Measurements from ENCODE around the gene KRT73. TPM values are rescaled to one million over a fixed set of nuclear protein-coding genes. Genes with fewer than 3 reads are reported as not detected.
"Not testable (repeated sequence)": the region's sequence is repeated elsewhere in the genome, so short reads cannot be mapped to it uniquely, and the experiment has no call there.

The KRT73 gene
- total RNA-seq, 1 experiment from 2014 or later: not detected

DNA sequence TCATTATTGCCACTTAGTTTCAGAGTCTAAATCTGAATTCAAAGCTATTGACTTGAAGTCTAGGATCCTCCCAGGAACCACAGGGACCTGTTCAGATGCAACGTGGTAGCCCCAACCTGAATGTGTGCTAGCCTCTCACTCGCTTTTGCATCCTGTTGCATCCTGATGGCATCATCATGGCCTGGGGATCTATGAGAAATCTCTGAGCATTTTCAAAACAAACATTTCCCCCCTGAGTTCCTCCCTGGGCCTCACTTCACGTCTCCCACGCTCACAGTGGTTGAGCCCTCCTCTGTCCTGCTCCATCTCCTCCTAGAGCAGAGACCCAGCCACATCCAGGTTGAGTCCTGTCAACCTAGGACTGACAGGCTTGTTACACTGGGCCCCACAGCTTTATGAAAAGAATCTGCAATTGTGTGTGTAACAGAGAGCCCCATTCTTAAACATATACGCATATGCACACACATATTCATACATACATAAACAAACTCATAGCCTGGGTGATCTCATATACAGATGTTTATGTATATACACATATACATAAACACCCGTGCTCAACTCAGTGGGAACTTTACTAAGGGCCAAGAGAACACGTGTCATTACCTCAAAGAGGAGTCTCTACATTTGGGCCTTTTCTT, 11.7 kb downstream of the KRT73 start:
- DNase-seq (ENCODE audit: low spot score): no peak
- in situ Hi-C loops (cut with HindIII; ENCODE audit: low sequenced_read_pairs): no loop called here

GRCh38 chr12:52606096-52606495, 12.3 kb downstream of the KRT73 start:
- in situ Hi-C loops (cut with HindIII; ENCODE audit: low sequenced_read_pairs): no loop called here

DNA sequence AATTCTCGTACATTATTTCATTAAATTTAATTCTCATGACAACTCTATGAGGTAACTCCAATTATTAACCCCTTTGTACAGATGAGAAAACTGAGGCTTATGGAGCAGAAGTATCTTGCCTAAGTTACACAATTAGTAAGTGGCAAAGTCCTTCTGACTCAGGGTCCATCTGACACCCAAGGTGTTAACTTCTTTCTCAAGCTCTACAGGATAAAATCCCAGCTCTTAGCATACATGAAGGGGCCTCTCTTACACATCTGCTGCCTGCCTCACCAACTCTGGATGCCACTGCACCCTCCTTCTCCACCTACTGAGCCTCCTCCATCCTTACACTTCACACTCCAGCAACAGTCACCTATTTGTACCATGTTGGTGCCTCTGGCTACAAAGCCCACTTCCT, 12.8 kb downstream of the KRT73 start:
- in situ Hi-C loops (cut with HindIII; ENCODE audit: low sequenced_read_pairs): no loop called here

More at GRCh38 chr12:52606096-52606495, 12.3 kb downstream of the KRT73 start:
- DNase-seq (ENCODE audit: low spot score): no peak

DNA sequence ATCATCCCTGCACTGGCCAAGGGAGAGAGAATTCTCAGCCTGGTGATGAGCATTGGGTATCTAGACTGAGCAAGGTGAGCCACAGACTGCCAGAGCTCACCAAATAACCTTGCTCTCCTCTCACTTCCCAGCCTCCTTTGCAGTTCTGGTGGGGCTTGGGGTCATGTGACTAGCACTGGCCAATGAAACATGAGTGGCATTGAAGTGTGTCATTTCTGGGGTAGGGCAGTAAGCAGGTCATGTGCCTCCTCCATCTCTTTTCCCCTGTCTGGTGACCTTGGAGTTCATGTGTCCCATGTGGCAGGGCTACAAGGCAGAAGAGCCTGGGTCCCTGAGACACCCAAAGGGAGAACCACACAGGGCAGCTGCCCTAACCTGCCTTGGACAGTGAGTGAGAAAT, 13.5 kb downstream of the KRT73 start:
- in situ Hi-C loops (cut with HindIII; ENCODE audit: low sequenced_read_pairs): no loop called here
- DNase-seq (ENCODE audit: low spot score): no peak

More for the DNA sequence above, 12.8 kb downstream of the KRT73 start:
- no peak for DNase-seq (ENCODE audit: low spot score)

DNA sequence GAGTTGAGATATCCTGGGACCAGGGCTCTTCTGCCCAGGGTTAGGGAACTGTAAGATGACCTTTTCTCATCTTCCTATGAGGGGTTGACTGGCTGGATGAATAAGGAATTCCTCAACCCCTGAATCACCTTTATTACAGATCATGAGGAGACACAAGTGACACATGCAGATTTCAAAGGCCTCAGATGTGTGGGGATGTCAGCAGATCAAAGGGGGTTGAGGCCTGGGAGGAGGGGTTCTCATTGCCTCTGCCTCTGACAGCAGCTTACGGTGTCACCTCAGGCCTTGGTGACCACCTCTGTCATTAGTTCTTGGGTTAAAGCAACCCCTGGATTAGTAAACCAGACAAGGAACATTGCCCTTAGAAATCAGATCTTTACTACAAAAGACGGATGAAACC, 15.0 kb downstream of the KRT73 start:
- DNase-seq (ENCODE audit: low spot score): no peak
- in situ Hi-C loops (cut with HindIII; ENCODE audit: low sequenced_read_pairs): no loop called here

- no peak for DNase-seq (ENCODE audit: low spot score)
- in situ Hi-C loops (cut with HindIII; ENCODE audit: low sequenced_read_pairs): no loop called here
These were observed 15.8 kb downstream of the KRT73 start for GRCh38 chr12:52602552-52602951.

- no peak for DNase-seq (ENCODE audit: low spot score)
- in situ Hi-C loops (cut with HindIII; ENCODE audit: low sequenced_read_pairs): no loop called here
These were observed 16.7 kb downstream of the KRT73 start for GRCh38 chr12:52601671-52602070.

- DNase-seq (ENCODE audit: low spot score): no peak
- in situ Hi-C loops (cut with HindIII; ENCODE audit: low sequenced_read_pairs): no loop called here
These were observed 17.3 kb downstream of the KRT73 start, which contains the start of gene KRT72 for GRCh38 chr12:52600941-52601481. Gene KRT72 (minus strand): TSS chr12:52601463. CDS start chr12:52601452, 11 bp downstream.

- in situ Hi-C loops (cut with HindIII; ENCODE audit: low sequenced_read_pairs): no loop called here
- no peak for DNase-seq (ENCODE audit: low spot score)
These were observed 17.9 kb downstream of the KRT73 start for GRCh38 chr12:52600475-52600874.

DNA sequence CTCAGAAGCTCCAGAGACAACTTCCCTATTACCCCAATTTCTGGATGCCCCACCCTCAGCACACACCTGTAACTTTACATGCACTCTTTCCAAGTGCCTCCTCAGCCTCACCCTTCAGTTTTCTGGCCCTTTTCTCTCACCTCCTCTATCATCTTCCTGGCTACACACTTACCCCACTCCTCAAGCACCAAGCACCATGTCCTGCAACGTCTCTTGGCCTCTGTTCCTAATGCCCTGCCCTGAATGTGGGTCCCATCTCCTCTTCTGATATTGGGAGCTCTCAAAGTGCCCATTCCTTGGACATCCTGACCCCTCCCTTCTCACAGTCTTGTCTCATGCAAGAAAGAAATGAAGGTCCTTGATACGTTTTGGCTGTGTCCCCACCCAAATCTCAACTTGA, 18.3 kb downstream of the KRT73 start:
- in situ Hi-C loops (cut with HindIII; ENCODE audit: low sequenced_read_pairs): no loop called here
- DNase-seq (ENCODE audit: low spot score): no peak

DNA sequence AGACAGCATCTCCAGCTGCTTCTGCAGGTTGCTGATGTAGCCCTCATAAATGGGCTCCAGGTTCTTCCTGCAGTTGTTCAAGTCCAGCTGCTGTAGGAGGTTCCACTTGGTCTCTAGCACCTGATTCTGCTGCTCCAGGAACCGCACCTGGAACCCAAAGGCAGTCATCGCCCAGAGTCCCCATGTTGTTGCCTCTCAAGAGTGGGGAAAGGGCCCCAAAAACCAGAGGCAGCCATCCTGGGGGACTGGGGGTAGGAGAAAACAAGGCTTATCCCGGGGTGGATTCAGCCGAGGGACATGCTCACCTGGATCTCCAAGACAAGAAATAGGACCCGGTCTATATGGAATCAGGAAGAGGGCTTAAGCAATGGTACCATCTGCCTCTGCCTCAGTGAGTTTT, 19.4 kb downstream of the KRT73 start:
- in situ Hi-C loops (cut with HindIII; ENCODE audit: low sequenced_read_pairs): no loop called here
- no peak for DNase-seq (ENCODE audit: low spot score)

GRCh38 chr12:52594237-52594636, 24.1 kb downstream of the KRT73 start:
- DNase-seq (ENCODE audit: low spot score); in situ Hi-C loops (cut with HindIII; ENCODE audit: low sequenced_read_pairs): not testable (repeated sequence)

DNA sequence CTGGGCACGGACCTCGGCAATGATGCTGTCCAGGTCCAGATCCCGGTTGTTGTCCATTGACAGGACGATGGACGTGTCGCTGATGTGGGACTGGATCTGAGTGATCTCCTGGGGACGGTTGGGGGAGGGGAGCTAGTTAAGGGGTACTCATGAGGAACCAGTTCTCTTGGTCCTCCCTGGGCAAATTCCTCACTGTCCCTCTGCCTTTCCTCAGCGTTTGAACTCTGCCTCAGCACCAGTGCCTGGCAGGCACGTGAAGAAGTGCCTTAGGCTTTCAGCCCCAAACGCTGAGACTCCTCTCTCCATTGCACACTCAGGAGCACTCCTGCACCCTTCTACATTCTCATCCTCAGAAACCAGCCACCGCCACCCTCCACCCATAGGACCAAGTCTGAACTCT, 26.8 kb downstream of the KRT73 start:
- DNase-seq (ENCODE audit: low spot score): no peak
- in situ Hi-C loops (cut with HindIII; ENCODE audit: low sequenced_read_pairs): no loop called here

DNA sequence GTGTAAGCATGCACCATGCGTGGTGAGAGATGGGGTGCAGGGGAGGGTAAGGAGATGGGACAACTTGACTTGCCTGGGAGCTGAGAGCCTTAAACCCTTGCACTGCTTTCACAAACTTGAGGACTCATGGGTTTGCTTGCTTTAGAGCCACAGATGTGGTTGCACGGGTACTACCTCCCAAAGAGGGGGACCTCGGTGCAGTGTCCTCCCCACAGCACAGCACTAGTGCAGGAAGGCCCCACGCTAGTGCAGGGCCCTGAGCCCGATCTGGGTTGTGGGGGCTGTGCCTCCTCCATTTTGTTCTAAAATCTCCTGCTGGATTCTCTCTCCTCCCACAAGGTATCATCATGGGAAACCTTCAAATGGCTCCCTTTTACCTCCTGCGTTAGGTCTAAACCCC, 28.3 kb downstream of the KRT73 start:
- in situ Hi-C loops (cut with HindIII; ENCODE audit: low sequenced_read_pairs): no loop called here

DNA sequence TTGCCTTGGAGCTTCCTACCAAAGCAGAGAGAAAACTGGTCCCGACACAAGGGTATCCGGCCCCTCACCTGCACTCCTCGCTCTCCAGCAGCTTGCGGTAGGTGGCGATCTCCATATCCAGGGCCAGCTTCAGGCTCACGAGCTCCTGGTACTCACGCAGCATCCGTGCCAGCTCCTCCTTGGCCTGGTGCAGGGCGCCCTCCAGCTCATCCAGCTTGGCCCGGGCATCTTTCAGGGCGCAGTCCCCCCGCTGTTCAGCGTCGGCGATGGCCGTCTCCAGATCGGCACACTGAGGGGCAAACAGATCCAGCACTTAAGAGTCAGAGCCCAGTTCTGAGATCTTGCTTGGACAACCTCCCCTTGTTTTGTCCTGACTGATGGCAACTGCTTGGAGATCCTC, 30.8 kb downstream of the KRT73 start:
- in situ Hi-C loops (cut with HindIII; ENCODE audit: low sequenced_read_pairs): no loop called here
- DNase-seq (ENCODE audit: low spot score): no peak

More for the DNA sequence above, 28.3 kb downstream of the KRT73 start:
- DNase-seq (ENCODE audit: low spot score): no peak

DNA sequence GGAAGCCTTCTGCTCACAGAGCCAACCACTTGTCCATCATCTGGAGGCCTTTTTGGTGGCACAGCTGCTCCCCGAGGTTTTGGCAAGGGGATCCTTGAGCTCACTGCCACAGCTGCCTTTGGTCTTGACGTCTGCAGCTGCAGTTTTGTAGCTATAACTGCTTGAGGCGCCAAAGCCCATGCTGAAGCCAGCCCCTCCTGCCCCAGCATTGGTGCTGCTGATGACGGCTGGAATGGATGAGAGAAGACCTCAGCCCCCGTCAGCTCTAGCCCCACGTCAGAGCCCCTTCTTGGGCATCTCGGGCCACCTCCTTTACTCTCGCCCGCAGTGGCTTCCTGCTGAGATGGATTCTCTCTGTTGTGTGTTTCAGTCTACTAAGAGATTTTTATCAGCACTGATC, 32.4 kb downstream of the KRT73 start:
- in situ Hi-C loops (cut with HindIII; ENCODE audit: low sequenced_read_pairs): no loop called here
- no peak for DNase-seq (ENCODE audit: low spot score)

DNA sequence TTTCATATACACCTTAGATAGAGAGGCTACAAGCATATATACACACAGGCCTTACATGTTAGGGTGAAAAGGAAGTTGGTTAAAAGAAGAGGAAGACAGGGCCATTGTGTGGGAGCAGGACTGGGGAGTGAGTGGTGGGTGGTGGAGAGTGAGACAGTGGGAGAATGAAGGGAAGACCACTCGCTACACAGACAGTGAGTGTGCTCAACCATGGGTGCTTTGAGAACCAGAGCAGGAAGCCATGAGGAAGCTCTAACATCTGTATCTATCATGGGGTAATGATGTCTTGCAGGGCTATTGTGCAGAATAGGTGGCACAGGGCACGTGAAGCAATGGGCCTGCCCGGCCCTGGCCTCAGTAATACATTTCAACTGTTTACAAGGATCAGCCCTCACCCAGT, 33.3 kb downstream of the KRT73 start:
- no peak for DNase-seq (ENCODE audit: low spot score)
- in situ Hi-C loops (cut with HindIII; ENCODE audit: low sequenced_read_pairs): no loop called here

- no peak for DNase-seq (ENCODE audit: low spot score)
- in situ Hi-C loops (cut with HindIII; ENCODE audit: low sequenced_read_pairs): no loop called here
These were observed 34.1 kb downstream of the KRT73 start for GRCh38 chr12:52584156-52584682.

GRCh38 chr12:52582971-52583456, 35.3 kb downstream of the KRT73 start:
- in situ Hi-C loops (cut with HindIII; ENCODE audit: low sequenced_read_pairs): no loop called here
- peak; percentile 30 for DNase-seq (ENCODE audit: low spot score)

GRCh38 chr12:52582486-52582885, 35.9 kb downstream of the KRT73 start:
- in situ Hi-C loops (cut with HindIII; ENCODE audit: low sequenced_read_pairs): no loop called here
- DNase-seq (ENCODE audit: low spot score): no peak

DNA sequence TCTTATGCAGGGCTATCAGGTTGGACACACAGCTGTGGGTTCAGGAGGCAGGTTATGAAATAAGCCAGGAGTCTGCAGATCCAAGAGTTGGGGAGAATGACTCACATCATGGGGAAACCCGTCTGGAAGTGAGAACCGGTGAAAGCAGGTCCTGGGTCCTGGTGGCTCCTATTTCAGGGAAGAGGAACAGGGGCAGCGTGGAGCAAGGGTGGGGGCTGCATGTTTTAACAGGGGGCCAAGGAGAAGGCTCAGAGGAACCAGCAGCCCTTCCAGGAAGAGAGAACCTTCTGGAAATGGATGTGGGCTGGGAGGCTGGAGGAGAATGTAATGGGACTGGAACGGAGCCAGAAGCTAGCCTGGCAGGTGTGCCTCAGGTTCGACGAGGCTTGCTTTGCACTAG, 36.9 kb downstream of the KRT73 start:
- DNase-seq (ENCODE audit: low spot score): no peak
- in situ Hi-C loops (cut with HindIII; ENCODE audit: low sequenced_read_pairs): no loop called here

Data from G401 (cell line).